ENCODE data around the gene GLT6D1.

Gene GLT6D1

GRCh38 chr9:135607401-135608293 is 31.7 kb downstream of the GLT6D1 start:
- no peak for DNase-seq

GRCh38 chr9:135606885-135607259 is 32.5 kb downstream of the GLT6D1 start:
- DNase-seq: no peak

- no peak for DNase-seq
These were observed 34.0 kb downstream of the GLT6D1 start for GRCh38 chr9:135605238-135605781.

- DNase-seq: no peak
These were observed 34.7 kb downstream of the GLT6D1 start for GRCh38 chr9:135604437-135605237.

GRCh38 chr9:135602789-135603481 is 36.4 kb downstream of the GLT6D1 start:
- DNase-seq: peak; percentile 21

- DNase-seq: no peak
These were observed 37.4 kb downstream of the GLT6D1 start for GRCh38 chr9:135601988-135602387.

- DNase-seq: no peak
These were observed 39.0 kb downstream of the GLT6D1 start for GRCh38 chr9:135600296-135600817.

GRCh38 chr9:135596211-135596610 is 43.1 kb downstream of the GLT6D1 start:
- DNase-seq: no peak

- DNase-seq: no peak
These were observed 46.7 kb downstream of the GLT6D1 start for GRCh38 chr9:135592625-135593024.

- DNase-seq: no peak
These were observed 47.1 kb downstream of the GLT6D1 start for GRCh38 chr9:135592331-135592590.

- no peak for DNase-seq
These were observed 47.6 kb downstream of the GLT6D1 start for GRCh38 chr9:135591506-135592330.

- no peak for DNase-seq
These were observed 48.8 kb downstream of the GLT6D1 start for GRCh38 chr9:135590486-135591079.

- no peak for DNase-seq
These were observed 49.5 kb downstream of the GLT6D1 start for GRCh38 chr9:135589596-135590485.

- DNase-seq: no peak
These were observed 50.3 kb downstream of the GLT6D1 start for GRCh38 chr9:135588886-135589595.

GRCh38 chr9:135588371-135588770 is 51.0 kb downstream of the GLT6D1 start:
- DNase-seq: no peak

GRCh38 chr9:135587658-135588057 is 51.7 kb downstream of the GLT6D1 start:
- no peak for DNase-seq

GRCh38 chr9:135586601-135587109 is 52.7 kb downstream of the GLT6D1 start:
- no peak for DNase-seq

- DNase-seq: no peak
These were observed 54.4 kb downstream of the GLT6D1 start for GRCh38 chr9:135584934-135585333.

- DNase-seq: no peak
These were observed 55.0 kb downstream of the GLT6D1 start for GRCh38 chr9:135584371-135584770.

GRCh38 chr9:135583688-135584011 is 55.7 kb downstream of the GLT6D1 start:
- DNase-seq: no peak

Measured in activated effector memory CD4-positive, alpha-beta T cell treated with Interleukin-2 at 50 U/mL for 16 hours (primary cell).